Endothelial cell of umbilical vein (primary cell): ENCODE data around the gene GPD1. TPM values are rescaled to one million over a fixed set of nuclear protein-coding genes. Genes with fewer than 3 reads are reported as not detected.

Source experiments
- BruUV-seq: library from RNA; stranded (reverse); fragments of 400-500 nt; replicated peaks from 2 replicates; lab custom pipeline; 2021; lab: Mats Ljungman, UMichigan
- CTCF ChIA-PET: fragments of 300-600, 350-600 bp; sonication (Branson Sonifier 250); formaldehyde crosslinking; loops from one replicate; lab custom pipeline; 2021; ENCODE audit warnings: antibody characterized with exemption, inconsistent platforms; lab: Charles Lee
- POLR2A ChIA-PET: fragments of 300-600, 350-600 bp; sonication (Branson Sonifier 250); formaldehyde crosslinking; loops from one replicate; lab custom pipeline; 2021; ENCODE audit warnings: antibody characterized with exemption, inconsistent platforms; lab: Charles Lee
- DNase-seq: peaks from one replicate; pipeline ENCODE4 v3.0.0-alpha.2; 2011; ENCODE audit warnings: low read depth, low spot score
- FAIRE-seq: peaks from 2 replicates; lab custom pipeline; 2011; peaks lifted over from hg19 to GRCh38; lab: Jason Lieb, UNC
- H2AFZ ChIP-seq: 2 replicates; pipeline ENCODE4 v1.6.0; 2012; ENCODE audit warnings: low read depth, low read length, control low read depth, inconsistent platforms
- H3K27ac ChIP-seq: 2 replicates; pipeline ENCODE4 v1.5.1; 2011; ENCODE audit warnings: low read depth, mild to moderate bottlenecking, control low read depth, low read length, moderate library complexity; ENCODE audit not compliant: insufficient read depth
- H3K27me3 ChIP-seq, 2 experiments: 2 replicates each; pipeline versions ENCODE4 v1.6.0 to v1.6.1; 2011; ENCODE audit warnings: low read length in 2 of 2, mixed read lengths in 1 of 2; ENCODE audit not compliant: control insufficient read depth in 2 of 2, insufficient read depth in 2 of 2
- H3K36me3 ChIP-seq, 2 experiments: 2 replicates in 1 of 2; 3 replicates in 1 of 2; pipeline ENCODE4 v1.5.1; 2011; ENCODE audit warnings: low read length in 2 of 2, mild to moderate bottlenecking in 1 of 2, moderate library complexity in 1 of 2; ENCODE audit not compliant: control insufficient read depth in 2 of 2, insufficient read depth in 2 of 2; ENCODE audit errors: extremely low read depth in 1 of 2
- H3K4me1 ChIP-seq: 3 replicates; pipeline ENCODE4 v1.5.1; 2011; ENCODE audit warnings: mild to moderate bottlenecking, low read length; ENCODE audit not compliant: control insufficient read depth, insufficient read depth; ENCODE audit errors: extremely low read depth
- H3K4me2 ChIP-seq: 2 replicates; pipeline ENCODE4 v1.6.1; 2011; ENCODE audit warnings: low read length, control low read depth, mixed read lengths; ENCODE audit not compliant: insufficient read depth
- H3K4me3 ChIP-seq, 3 experiments: fragments of 200-600 bp in 1 of 3; sonication (generic), shearing (Covaris generic) in 1 of 3; replicated peaks in 1 of 3; 2 replicates each; pipeline ENCODE4 v1.5.1; 2011 to 2016; ENCODE audit warnings: control low read depth in 3 of 3, low read length in 3 of 3, mild to moderate bottlenecking in 2 of 3, inconsistent platforms in 1 of 3, low read depth in 1 of 3, moderate library complexity in 1 of 3; ENCODE audit not compliant: insufficient read depth in 1 of 3
- H3K79me2 ChIP-seq: 2 replicates; pipeline ENCODE4 v1.6.0; 2012; ENCODE audit warnings: low read length, inconsistent platforms; ENCODE audit not compliant: control insufficient read depth, insufficient read depth
- H3K9ac ChIP-seq: replicated peaks from 2 replicates; pipeline ENCODE3; 2011; ENCODE audit warnings: low read length, control low read depth; ENCODE audit not compliant: insufficient read depth; ENCODE audit errors: extremely low read depth
- H3K9me1 ChIP-seq: replicated peaks from 3 replicates; pipeline ENCODE4 v1.6.0; 2011; ENCODE audit warnings: mild to moderate bottlenecking, low read length; ENCODE audit not compliant: control insufficient read depth, insufficient read depth; ENCODE audit errors: extremely low read depth
- H3K9me3 ChIP-seq: replicated peaks from 2 replicates; pipeline ENCODE4 v1.5.1; 2012; ENCODE audit warnings: low read length, inconsistent platforms; ENCODE audit not compliant: control insufficient read depth, insufficient read depth
- H4K20me1 ChIP-seq: replicated peaks from 2 replicates; pipeline ENCODE3; 2011; ENCODE audit warnings: mild to moderate bottlenecking, low read length; ENCODE audit not compliant: control insufficient read depth, insufficient read depth; ENCODE audit errors: extremely low read depth
- FOS ChIP-seq: IDR thresholded peaks from 2 replicates; pipeline ENCODE4 v1.6.1; 2011; ENCODE audit warnings: mild to moderate bottlenecking, low read length, moderate library complexity, borderline replicate concordance; ENCODE audit not compliant: insufficient read depth
- GATA2 ChIP-seq: IDR thresholded peaks from 2 replicates; pipeline ENCODE4 v1.7.0; 2011; ENCODE audit warnings: low read depth, mild to moderate bottlenecking, moderate library complexity, mixed read lengths, low read length; ENCODE audit not compliant: insufficient read length, insufficient read depth
- JUN ChIP-seq: IDR thresholded peaks from 2 replicates; pipeline ENCODE4 v1.6.1; 2011; ENCODE audit warnings: borderline replicate concordance, low read depth; ENCODE audit not compliant: insufficient read length, insufficient read depth
- MAX ChIP-seq: IDR thresholded peaks from 2 replicates; pipeline ENCODE4 v1.6.1; 2011; ENCODE audit not compliant: insufficient read depth, insufficient read length
- POLR2A ChIP-seq: IDR thresholded peaks from 2 replicates; pipeline ENCODE4 v1.6.1; 2012; ENCODE audit warnings: low read depth, mild to moderate bottlenecking, control low read depth, low read length
- dilution Hi-C: fragments of 300-500 bp; cut with MboI; formaldehyde crosslinking; loops from one replicate; pipeline ENCODE4 v1.15.0; 2019; ENCODE audit warnings: low sequenced_read_pairs; ENCODE audit not compliant: extremely low pct_ligation_motif_present
- intact Hi-C: fragments of 100-400 bp; cut with micrococcal nuclease; formaldehyde crosslinking; loops from one replicate; pipeline ENCODE4 v1.10.0; 2022
- polyA plus RNA-seq, 4 experiments: library from polyadenylated mRNA; depleted of rRNA in 3 of 4; stranded (reverse) in 3 of 4; unstranded in 1 of 4; fragments of >200 nt; gene quantifications; 2 replicates each; pipeline versions ENCODE4 v1.2.1 to v1.2.3, GENCODE V29; 2011 to 2012; ENCODE audit warnings: missing spikeins in 1 of 4
- total RNA-seq: library from RNA; stranded (reverse); gene quantifications from 2 replicates; pipeline ENCODE4 v1.2.3, GENCODE V29; 2021

GPD1 gene
- total and polyA plus RNA-seq, 2 donors (not counting 3 experiments of a cell fraction or from before 2014, with no cell fraction given): 0.07 TPM; not detected in 1

GRCh38 chr12:50073712-50074111 lies 30.1 kb upstream of the GPD1 start:
- FAIRE-seq (no peak), DNase-seq (no peak)
- dilution Hi-C loops: loop anchor here (25.0 kb wide), 1 partner anchor 111 kb away; the partner anchor contains the start of genes AQP2, AQP5 and AQP6
- peaks cover 4% of the 10 kb centered on the region for H3K4me1 ChIP-seq
- H3K4me3 ChIP-seq: no peak overlapping the region
- intact Hi-C loops: loop anchor here (2.0 to 5.0 kb wide), 2 partner anchors 93 to 296 kb away; partner anchors contain the start of gene CERS5
- no peaks in the 10 kb centered on the region for H3K9me3 ChIP-seq
- CTCF ChIA-PET: interaction anchor here (1.0 to 4.3 kb wide), 12 partner anchors 11 to 241 kb away, joined by 3 to 87 read pairs (median 4); partner anchors contain the start of genes COX14 and SMARCD1
- no peaks in the 10 kb centered on the region for H3K36me3 ChIP-seq
- no peak overlapping the region for H2AFZ ChIP-seq
- POLR2A ChIA-PET: no interaction called here
- H3K9me1 ChIP-seq: no peaks in the 10 kb centered on the region
- no TSS peak for BruUV-seq
- H3K27me3 ChIP-seq: peaks cover 0 to under 1% of the 10 kb centered on the region in 2 experiments
- H3K79me2 ChIP-seq: no peaks in the 10 kb centered on the region
- no peak overlapping the region for H3K27ac ChIP-seq
- no peaks in the 10 kb centered on the region for H4K20me1 ChIP-seq
- no peak overlapping the region for H3K9ac ChIP-seq
- TF ChIP-seq POLR2A (no peak), GATA2 (no peak), JUN (no peak), MAX (no peak), FOS (no peak)
- no peak overlapping the region for H3K4me2 ChIP-seq
